ENCODE measurements around the gene GPD1.

DNA sequence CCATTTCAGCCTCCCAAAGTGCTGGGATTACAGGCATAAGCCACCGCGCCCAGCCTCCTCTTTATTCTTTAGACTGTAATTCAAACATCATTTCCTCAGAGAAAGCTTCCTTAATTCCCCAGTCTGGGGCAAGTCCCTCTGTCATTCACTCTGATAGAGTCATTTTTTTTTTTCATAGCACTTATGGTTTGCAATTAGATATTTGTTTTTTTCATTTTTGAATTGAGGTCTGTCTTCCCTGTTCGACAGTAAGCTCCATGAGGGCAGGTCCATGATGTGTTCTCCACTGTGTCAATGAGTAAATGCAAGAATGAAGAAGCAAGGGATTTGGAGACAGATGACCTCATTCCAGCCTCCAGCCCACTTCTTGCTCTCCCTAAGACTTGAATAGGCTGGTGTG is 34.3 kb upstream of the GPD1 start:
- TF ChIP-seq, protein P1, sequence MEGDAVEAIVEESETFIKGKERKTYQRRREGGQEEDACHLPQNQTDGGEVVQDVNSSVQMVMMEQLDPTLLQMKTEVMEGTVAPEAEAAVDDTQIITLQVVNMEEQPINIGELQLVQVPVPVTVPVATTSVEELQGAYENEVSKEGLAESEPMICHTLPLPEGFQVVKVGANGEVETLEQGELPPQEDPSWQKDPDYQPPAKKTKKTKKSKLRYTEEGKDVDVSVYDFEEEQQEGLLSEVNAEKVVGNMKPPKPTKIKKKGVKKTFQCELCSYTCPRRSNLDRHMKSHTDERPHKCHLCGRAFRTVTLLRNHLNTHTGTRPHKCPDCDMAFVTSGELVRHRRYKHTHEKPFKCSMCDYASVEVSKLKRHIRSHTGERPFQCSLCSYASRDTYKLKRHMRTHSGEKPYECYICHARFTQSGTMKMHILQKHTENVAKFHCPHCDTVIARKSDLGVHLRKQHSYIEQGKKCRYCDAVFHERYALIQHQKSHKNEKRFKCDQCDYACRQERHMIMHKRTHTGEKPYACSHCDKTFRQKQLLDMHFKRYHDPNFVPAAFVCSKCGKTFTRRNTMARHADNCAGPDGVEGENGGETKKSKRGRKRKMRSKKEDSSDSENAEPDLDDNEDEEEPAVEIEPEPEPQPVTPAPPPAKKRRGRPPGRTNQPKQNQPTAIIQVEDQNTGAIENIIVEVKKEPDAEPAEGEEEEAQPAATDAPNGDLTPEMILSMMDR (conservative IDR thresholded peaks at IDR 0.05 in 1 of 2, IDR thresholded peaks at IDR 0.05 in 1 of 2; ENCODE audit: extremely low read depth in 1 of 2, insufficient read depth in 1 of 2, low read depth in 1 of 2, low read length in 2 of 2) = no peak
- no peak for TF ChIP-seq EZH2 (IDR thresholded peaks at IDR 0.05; ENCODE audit: borderline replicate concordance, low read length)

Data from mammary epithelial cell (primary cell).